K562 (cell line): ENCODE measurements around the gene MRPL10. TPM values are rescaled to one million over a fixed set of nuclear protein-coding genes. Genes with fewer than 3 reads are reported as not detected.
A peak's percentile ranks its signal among the peaks of the same experiment; 100 is the strongest.

Experiments used
- ARHGAP35 ChIP-seq: fragments of 450-650 bp; IDR thresholded peaks from 2 replicates; pipeline ENCODE4 v1.6.1; 2018; ENCODE audit not compliant: partially characterized antibody
- ARID4B ChIP-seq: sonication (generic); formaldehyde crosslinking; IDR thresholded peaks from 2 replicates; pipeline ENCODE4 v1.8.0; 2022; ENCODE audit warnings: mild to moderate bottlenecking, missing genetic modification reagents
- ATF1 ChIP-seq, 2 experiments: fragments of 450-650 bp in 1 of 2; IDR thresholded peaks; 2 replicates each; pipeline ENCODE4 v1.6.1; 2016; ENCODE audit warnings: missing compliant biosample characterization in 1 of 2, missing genetic modification characterization in 1 of 2
- CREB1 ChIP-seq, 2 experiments: sonication (generic) in 1 of 2; formaldehyde crosslinking in 1 of 2; IDR thresholded peaks; 2 replicates each; pipeline versions ENCODE4 v1.6.1 to v1.8.0; 2012 to 2022; ENCODE audit warnings: inconsistent platforms in 1 of 2, mild to moderate bottlenecking in 1 of 2, missing genetic modification reagents in 1 of 2, moderate library complexity in 1 of 2
- ETV5 ChIP-seq: sonication (generic); formaldehyde crosslinking; IDR thresholded peaks from 2 replicates; pipeline ENCODE4 v1.4.0; 2020; ENCODE audit warnings: low read depth, mild to moderate bottlenecking, missing genetic modification reagents
- MITF ChIP-seq: IDR thresholded peaks from 2 replicates; pipeline ENCODE4 v1.6.1; 2014; ENCODE audit warnings: antibody characterized with exemption
- POLR3G ChIP-seq: IDR thresholded peaks from 2 replicates; pipeline ENCODE4 v1.6.1; 2011; ENCODE audit not compliant: insufficient read length, insufficient replicate concordance; ENCODE audit errors: extremely low read depth
- PRDM10 ChIP-seq: fragments of 450-650 bp; IDR thresholded peaks from 2 replicates; pipeline ENCODE4 v1.6.1; 2018; ENCODE audit not compliant: partially characterized antibody
- RFX7 ChIP-seq: fragments of 250-450 bp; sonication (Bioruptor Pico); IDR thresholded peaks from 2 replicates; pipeline ENCODE4 v1.5.1; 2021; ENCODE audit warnings: mild to moderate bottlenecking
- SMAD3 ChIP-seq: fragments of 450-650 bp; formaldehyde crosslinking; conservative IDR thresholded peaks from 2 replicates; pipeline ENCODE4 v1.4.0; 2020; ENCODE audit warnings: mild to moderate bottlenecking
- TRIM24 ChIP-seq, 2 experiments: fragments of 450-650 bp; IDR thresholded peaks; 2 replicates each; pipeline ENCODE4 v1.6.1; 2016
- U2AF1 ChIP-seq: fragments of 200-400 bp; formaldehyde crosslinking; optimal IDR thresholded peaks from 2 replicates; pipeline ENCODE3; 2017; ENCODE audit warnings: mild to moderate bottlenecking, low read depth, low read length, moderate library complexity
- WHSC1 ChIP-seq: IDR thresholded peaks from one replicate; pipeline ENCODE4 v1.6.1; 2012; ENCODE audit warnings: low read length, control low read depth, inconsistent platforms
- ZNF316 ChIP-seq: fragments of 450-650 bp; IDR thresholded peaks from 2 replicates; pipeline ENCODE4 v1.6.1; 2016
- ZNF644 ChIP-seq: fragments of 200-800 bp; sonication (Bioruptor generic); IDR thresholded peaks from 2 replicates; pipeline ENCODE4 v1.6.1; 2016; ENCODE audit warnings: low read depth, missing genetic modification characterization, missing compliant biosample characterization
- ZNF75A ChIP-seq: fragments of 450-650 bp; formaldehyde crosslinking; IDR thresholded peaks from 2 replicates; pipeline ENCODE4 v1.4.0; 2020; ENCODE audit warnings: mild to moderate bottlenecking
- ZNF780A ChIP-seq: fragments of 250-450 bp; sonication (Bioruptor Pico); IDR thresholded peaks from 2 replicates; pipeline ENCODE4 v1.5.0; 2021; ENCODE audit warnings: mild to moderate bottlenecking
- polyA plus RNA-seq, 8 experiments: library from polyadenylated mRNA; depleted of rRNA in 4 of 8; stranded (reverse) in 5 of 8; unstranded in 3 of 8; fragments of >200 nt; fragmentation: Nextera tagmentation in 2 of 8; fragmentation: Illumina TruSeq in 1 of 8; extraction: Ambion mirVana in 2 of 8; extraction: Trizol in 1 of 8; gene quantifications; 2 replicates each; pipeline versions ENCODE4 v1.2.1 to v1.2.3, GENCODE V29; 2011 to 2014; ENCODE audit warnings: inconsistent platforms in 1 of 8, missing spikeins in 1 of 8
- total RNA-seq, 7 experiments: library from RNA; depleted of rRNA in 6 of 7; stranded (reverse); fragments of >200 nt in 6 of 7; fragmentation: Illumina TruSeq in 2 of 7; extraction: Trizol in 2 of 7; gene quantifications; 2 replicates each; pipeline versions ENCODE4 v1.2.1 to v1.2.3, GENCODE V29; 2011 to 2021; ENCODE audit warnings: low replicate concordance in 1 of 7
- TF ChIP-seq, protein P1 (sequence below): fragments of 250-450 bp; sonication (Bioruptor Pico); IDR thresholded peaks from 2 replicates; pipeline ENCODE4 v1.4.0; 2020; ENCODE audit warnings: borderline replicate concordance

MRPL10 gene
- total and polyA plus RNA-seq, 9 of the 15 experiments (the other 6 are each of a cell fraction or from before 2014, with no cell fraction given) = 27.8 to 105 (median 67.3) TPM

DNA sequence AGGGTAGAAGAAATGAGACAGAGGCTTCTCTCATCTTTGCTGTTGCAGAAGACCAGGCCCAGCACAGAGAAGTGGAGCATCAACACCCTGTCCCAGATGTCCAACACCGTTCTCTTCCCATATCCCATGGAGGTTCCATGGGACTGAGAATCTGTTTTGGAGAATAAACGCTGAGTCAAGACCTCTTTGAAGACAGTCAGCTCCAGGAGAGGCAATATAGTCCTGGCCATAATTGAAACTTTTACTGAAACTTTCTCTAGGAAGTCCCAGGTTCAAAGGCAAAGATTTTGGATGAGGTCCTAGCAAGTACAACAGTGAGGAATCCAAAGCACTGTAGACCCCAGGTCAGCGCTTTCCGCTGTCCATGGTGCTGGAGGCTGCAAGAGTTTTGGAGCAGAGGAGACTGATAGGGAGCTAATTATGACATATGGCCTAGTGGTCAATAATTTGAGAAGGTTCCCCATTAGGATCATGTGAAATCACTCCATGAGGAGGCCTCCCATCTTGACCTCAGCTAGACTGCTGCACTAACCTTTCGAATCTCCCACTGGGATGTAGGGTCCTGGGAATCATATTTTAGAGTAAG lies 45.7 kb downstream of the MRPL10 start (continued):
- TF ChIP-seq WHSC1 = no peak
- TF ChIP-seq, protein P1, sequence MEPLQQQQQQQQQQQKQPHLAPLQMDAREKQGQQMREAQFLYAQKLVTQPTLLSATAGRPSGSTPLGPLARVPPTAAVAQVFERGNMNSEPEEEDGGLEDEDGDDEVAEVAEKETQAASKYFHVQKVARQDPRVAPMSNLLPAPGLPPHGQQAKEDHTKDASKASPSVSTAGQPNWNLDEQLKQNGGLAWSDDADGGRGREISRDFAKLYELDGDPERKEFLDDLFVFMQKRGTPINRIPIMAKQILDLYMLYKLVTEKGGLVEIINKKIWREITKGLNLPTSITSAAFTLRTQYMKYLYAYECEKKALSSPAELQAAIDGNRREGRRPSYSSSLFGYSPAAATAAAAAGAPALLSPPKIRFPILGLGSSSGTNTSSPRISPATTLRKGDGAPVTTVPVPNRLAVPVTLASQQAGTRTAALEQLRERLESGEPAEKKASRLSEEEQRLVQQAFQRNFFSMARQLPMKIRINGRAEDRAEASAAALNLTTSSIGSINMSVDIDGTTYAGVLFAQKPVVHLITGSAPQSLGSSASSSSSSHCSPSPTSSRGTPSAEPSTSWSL (CRISPR knock-in tag) = no peak
- TF ChIP-seq POLR3G = no peak
- no peak for TF ChIP-seq ZNF780A (CRISPR knock-in tag)
- TF ChIP-seq PRDM10 = no peak
- no peak for TF ChIP-seq ETV5 (CRISPR knock-in tag)
- TF ChIP-seq ARHGAP35 = no peak
- no peak for TF ChIP-seq RFX7
- no peak for TF ChIP-seq TRIM24 (IDR thresholded peaks at IDR 0.05)
- TF ChIP-seq U2AF1 = no peak
- no peak for TF ChIP-seq ZNF75A (CRISPR knock-in tag)
- TF ChIP-seq SMAD3 (CRISPR knock-in tag) = 0 out of 2 replicates have a peak, but pooled peaks have one; percentile 9
- no peak for TF ChIP-seq ZNF644
- TF ChIP-seq ZNF316 = 0 out of 2 replicates have a peak, but pooled peaks have one; percentile 27
- peak; percentile 48; the same call in 1 of the 2 replicates for TF ChIP-seq ARID4B (CRISPR knock-in tag)
- no peak for TF ChIP-seq ATF1 (CRISPR knock-in tag; IDR thresholded peaks at IDR 0.05)
- TF ChIP-seq ATF1 (tag; IDR thresholded peaks at IDR 0.05) = no peak
- TF ChIP-seq MITF = no peak
- no peak for TF ChIP-seq CREB1 (IDR thresholded peaks at IDR 0.05)
- TF ChIP-seq CREB1 (CRISPR knock-in tag; IDR thresholded peaks at IDR 0.05) = no peak
